ENCODE results near the gene GFER.

Gene GFER

GRCh38 chr16:1990351-1991134 is 6.5 kb downstream of the GFER start:
- no peak for DNase-seq (ENCODE audit: low spot score)

- no peak for DNase-seq (ENCODE audit: low spot score)
These were observed 7.2 kb downstream of the GFER start for GRCh38 chr16:1991135-1991551.

- no peak for DNase-seq (ENCODE audit: low spot score)
These were observed 7.6 kb downstream of the GFER start for GRCh38 chr16:1991588-1991947.

- DNase-seq (ENCODE audit: low spot score): peak; percentile 95
These were observed 8.1 kb downstream of the GFER start for GRCh38 chr16:1991948-1992703.

- no peak for DNase-seq (ENCODE audit: low spot score)
These were observed 8.8 kb downstream of the GFER start for GRCh38 chr16:1992704-1993317.

GRCh38 chr16:1993731-1994131 is 9.7 kb downstream of the GFER start:
- no peak for DNase-seq (ENCODE audit: low spot score)

- DNase-seq (ENCODE audit: low spot score): peak; percentile 73
These were observed 13.7 kb downstream of the GFER start for GRCh38 chr16:1997494-1998359.

- DNase-seq (ENCODE audit: low spot score): no peak
These were observed 14.4 kb downstream of the GFER start for GRCh38 chr16:1998360-1998835.

- DNase-seq (ENCODE audit: low spot score): no peak
These were observed 15.1 kb downstream of the GFER start for GRCh38 chr16:1998852-1999801.

GRCh38 chr16:1999866-2000514 is 16.0 kb downstream of the GFER start:
- no peak for DNase-seq (ENCODE audit: low spot score)

GRCh38 chr16:2001035-2001434 is 17.0 kb downstream of the GFER start:
- no peak for DNase-seq (ENCODE audit: low spot score)

- DNase-seq (ENCODE audit: low spot score): no peak
These were observed 17.7 kb downstream of the GFER start for GRCh38 chr16:2001456-2002355.

GRCh38 chr16:2002406-2003230 is 18.6 kb downstream of the GFER start:
- DNase-seq (ENCODE audit: low spot score): no peak

- no peak for DNase-seq (ENCODE audit: low spot score)
These were observed 19.3 kb downstream of the GFER start for GRCh38 chr16:2003231-2003826.

GRCh38 chr16:2003827-2004641 is 20.0 kb downstream of the GFER start:
- peak; percentile 95 for DNase-seq (ENCODE audit: low spot score)

GRCh38 chr16:2004795-2005517 is 21.0 kb downstream of the GFER start:
- DNase-seq (ENCODE audit: low spot score): no peak
